Measurements from ENCODE around the gene CALY. TPM values are rescaled to one million over a fixed set of nuclear protein-coding genes. Genes with fewer than 3 reads are reported as not detected.

CALY gene
- total RNA-seq, 1 donor from 2014 or later: not detected

DNA sequence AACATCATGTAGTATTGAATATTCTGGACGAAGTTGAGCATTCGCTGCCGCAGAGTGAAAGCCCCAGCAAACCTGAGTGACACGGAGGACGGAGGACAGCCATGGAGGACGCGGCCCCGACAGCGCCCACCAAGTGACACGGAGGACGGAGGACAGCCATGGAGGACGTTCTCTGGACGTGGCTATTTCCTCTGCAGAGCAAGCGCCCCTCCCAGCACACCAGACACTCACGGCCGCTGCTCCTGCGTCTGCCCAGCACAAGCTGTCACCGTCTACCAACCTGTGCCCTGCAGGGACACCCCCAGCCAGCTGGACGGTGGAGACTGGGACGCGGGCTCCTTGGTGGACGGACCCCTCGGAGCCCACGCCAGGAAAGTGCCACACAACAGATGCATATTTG, 52.8 kb downstream of the CALY start:
- Histone ChIP-seq H3K27ac (replicated peaks) (no peak overlapping the region), H3K36me3 (peaks cover 97% of the 10 kb centered on the region), H3K4me1 (no peaks in the 10 kb centered on the region), H3K9me3 (replicated peaks) (no peaks in the 10 kb centered on the region), H3K4me3 (no peak overlapping the region), H3K27me3 (ENCODE audit: low read depth) (no peaks in the 10 kb centered on the region)
- TF ChIP-seq, protein P1, sequence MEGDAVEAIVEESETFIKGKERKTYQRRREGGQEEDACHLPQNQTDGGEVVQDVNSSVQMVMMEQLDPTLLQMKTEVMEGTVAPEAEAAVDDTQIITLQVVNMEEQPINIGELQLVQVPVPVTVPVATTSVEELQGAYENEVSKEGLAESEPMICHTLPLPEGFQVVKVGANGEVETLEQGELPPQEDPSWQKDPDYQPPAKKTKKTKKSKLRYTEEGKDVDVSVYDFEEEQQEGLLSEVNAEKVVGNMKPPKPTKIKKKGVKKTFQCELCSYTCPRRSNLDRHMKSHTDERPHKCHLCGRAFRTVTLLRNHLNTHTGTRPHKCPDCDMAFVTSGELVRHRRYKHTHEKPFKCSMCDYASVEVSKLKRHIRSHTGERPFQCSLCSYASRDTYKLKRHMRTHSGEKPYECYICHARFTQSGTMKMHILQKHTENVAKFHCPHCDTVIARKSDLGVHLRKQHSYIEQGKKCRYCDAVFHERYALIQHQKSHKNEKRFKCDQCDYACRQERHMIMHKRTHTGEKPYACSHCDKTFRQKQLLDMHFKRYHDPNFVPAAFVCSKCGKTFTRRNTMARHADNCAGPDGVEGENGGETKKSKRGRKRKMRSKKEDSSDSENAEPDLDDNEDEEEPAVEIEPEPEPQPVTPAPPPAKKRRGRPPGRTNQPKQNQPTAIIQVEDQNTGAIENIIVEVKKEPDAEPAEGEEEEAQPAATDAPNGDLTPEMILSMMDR (IDR thresholded peaks at IDR 0.05; ENCODE audit: borderline replicate concordance): no peak
- no peak for DNase-seq
- intact Hi-C loops (cut with micrococcal nuclease): no loop called here

DNA sequence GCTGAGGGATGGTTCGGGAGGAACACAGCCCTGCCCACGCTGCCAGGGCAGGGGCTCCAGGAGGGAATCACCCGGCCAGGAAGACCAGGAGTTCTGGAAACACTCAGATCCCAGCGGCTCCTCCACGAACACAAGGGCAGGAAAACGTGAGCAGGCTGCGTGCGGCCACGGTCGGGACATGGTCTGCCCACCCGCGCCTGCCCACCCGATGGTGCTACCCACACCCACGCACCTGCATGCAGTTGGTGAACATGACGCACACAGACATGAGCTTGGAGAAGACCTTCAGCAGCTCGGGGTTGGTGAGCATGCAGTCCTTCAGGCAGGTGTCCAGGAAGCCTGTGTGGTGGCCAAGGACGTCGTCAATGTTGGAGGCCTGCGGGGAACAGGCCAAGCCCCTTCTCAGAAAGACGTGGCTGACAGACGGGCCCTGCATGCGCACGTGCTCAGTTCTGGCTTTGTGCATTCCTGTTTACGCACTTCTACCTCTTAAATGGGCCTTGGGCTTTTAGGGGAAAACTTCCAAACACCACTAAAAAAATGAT, 53.8 kb downstream of the CALY start:
- no peak overlapping the region for H3K4me3 ChIP-seq
- no peaks in the 10 kb centered on the region for H3K9me3 ChIP-seq (replicated peaks)
- TF ChIP-seq, protein P1 (IDR thresholded peaks at IDR 0.05; ENCODE audit: borderline replicate concordance): no peak
- H3K36me3 ChIP-seq: peaks cover 89% of the 10 kb centered on the region
- H3K27ac ChIP-seq (replicated peaks): no peak overlapping the region
- intact Hi-C loops (cut with micrococcal nuclease): no loop called here
- DNase-seq: no peak
- no peaks in the 10 kb centered on the region for H3K4me1 ChIP-seq
- H3K27me3 ChIP-seq (ENCODE audit: low read depth): no peaks in the 10 kb centered on the region

DNA sequence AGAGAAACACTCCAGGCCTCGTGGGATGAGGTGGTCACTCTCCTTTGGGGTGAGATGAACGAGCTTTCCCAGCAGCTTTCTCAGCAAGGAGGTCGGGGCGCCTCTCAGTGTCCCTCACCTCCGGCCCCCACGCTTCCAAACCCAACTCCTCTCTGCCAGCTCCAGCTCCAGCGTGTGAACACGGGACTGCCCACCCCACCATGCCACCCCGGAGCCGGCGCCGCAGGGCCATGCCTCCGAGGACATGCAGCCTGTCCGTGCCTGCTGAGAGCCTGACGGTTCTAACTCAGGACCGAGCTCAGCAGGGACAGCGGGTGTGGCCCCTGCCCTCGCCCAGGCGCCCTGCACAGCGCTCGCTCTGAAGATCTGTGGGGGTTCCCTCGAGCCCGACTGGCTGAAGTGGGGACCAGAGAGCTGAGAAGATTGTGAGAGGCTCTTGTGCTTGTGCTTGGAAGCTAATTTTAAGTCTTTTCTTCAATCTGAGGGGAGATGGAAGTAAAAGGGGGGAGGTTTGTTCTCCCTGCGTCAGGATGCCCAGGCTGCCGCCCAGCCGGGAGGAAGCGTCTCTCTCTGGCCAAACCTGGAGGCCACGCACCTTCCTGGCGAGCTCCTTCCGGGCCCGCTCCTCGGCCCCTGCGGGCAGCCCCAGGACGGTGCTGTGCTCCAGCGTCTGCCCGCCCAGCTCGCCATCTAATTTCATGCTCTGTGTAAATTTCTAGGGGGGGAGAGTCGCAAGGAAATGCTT, 54.9 kb downstream of the CALY start:
- peaks cover 7% of the 10 kb centered on the region for H3K27me3 ChIP-seq (ENCODE audit: low read depth)
- H3K9me3 ChIP-seq (replicated peaks): no peaks in the 10 kb centered on the region
- no peak overlapping the region for H3K27ac ChIP-seq (replicated peaks)
- TF ChIP-seq, protein P1 (IDR thresholded peaks at IDR 0.05; ENCODE audit: borderline replicate concordance): no peak
- peaks cover 5% of the 10 kb centered on the region for H3K4me1 ChIP-seq
- intact Hi-C loops (cut with micrococcal nuclease): no loop called here
- no peak overlapping the region for H3K4me3 ChIP-seq
- peaks cover 79% of the 10 kb centered on the region for H3K36me3 ChIP-seq
- no peak for DNase-seq

DNA sequence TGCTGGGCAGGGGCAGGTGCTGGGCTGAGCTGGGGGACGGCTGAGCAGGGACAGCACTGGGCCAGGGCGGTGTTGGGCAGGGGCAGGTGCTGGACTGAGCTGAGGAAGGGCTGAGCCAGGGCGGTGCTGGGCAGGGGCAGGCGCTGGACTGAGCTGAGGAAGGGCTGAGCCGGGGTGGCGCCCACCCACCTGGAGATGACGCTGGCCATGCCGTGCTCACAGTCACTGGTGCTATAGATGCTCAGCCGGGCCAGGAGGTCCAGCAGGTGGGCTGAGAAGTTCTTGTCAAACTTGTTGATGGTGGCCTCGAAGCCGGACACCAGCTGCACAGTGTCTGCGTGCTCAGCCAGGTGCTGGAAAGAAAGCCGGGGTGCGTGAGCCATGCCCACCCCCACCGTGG, 55.6 kb downstream of the CALY start:
- TF ChIP-seq, protein P1 (IDR thresholded peaks at IDR 0.05; ENCODE audit: borderline replicate concordance): no peak
- H3K36me3 ChIP-seq: peaks cover 72% of the 10 kb centered on the region
- DNase-seq: no peak

DNA sequence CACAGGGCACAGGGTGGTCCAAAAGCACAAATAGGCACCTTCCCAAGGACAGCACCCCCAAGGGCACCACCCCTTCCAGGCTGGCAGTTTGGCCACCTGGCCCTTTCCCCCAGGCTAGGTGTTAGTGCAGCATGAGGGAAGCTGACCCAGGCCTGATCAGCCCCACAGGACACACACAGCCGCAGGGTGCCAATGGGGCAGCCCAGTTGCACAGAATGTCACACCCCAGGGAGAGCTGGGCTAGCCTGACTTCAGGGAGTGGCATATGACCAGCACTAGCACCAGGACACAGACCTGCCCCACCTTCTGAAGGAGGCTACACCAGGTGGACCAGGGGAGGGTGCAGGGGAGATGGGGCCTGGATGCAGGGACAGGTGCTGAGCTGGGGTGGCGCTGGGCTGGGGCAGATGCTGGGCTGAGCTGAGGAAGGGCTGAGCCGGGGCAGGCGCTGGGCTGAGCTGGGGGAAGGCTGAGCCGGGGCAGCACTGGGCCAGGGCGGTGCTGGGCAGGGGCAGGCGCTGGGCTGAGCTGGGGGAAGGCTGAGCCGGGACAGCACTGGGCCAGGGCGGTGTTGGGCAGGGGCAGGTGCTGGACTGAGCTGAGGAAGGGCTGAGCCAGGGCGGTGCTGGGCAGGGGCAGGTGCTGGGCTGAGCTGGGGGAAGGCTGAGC, 56.2 kb downstream of the CALY start:
- Histone ChIP-seq H3K36me3 (peaks cover 66% of the 10 kb centered on the region), H3K4me1 (peaks cover 14% of the 10 kb centered on the region), H3K9me3 (replicated peaks) (no peaks in the 10 kb centered on the region), H3K27ac (replicated peaks) (no peak overlapping the region), H3K4me3 (no peak overlapping the region), H3K27me3 (ENCODE audit: low read depth) (peaks cover 20% of the 10 kb centered on the region)
- TF ChIP-seq, protein P1 (IDR thresholded peaks at IDR 0.05; ENCODE audit: borderline replicate concordance): no peak
- intact Hi-C loops (cut with micrococcal nuclease): no loop called here
- no peak for DNase-seq

More for the DNA sequence above, 55.6 kb downstream of the CALY start:
- H3K27ac ChIP-seq (replicated peaks): no peak overlapping the region
- H3K27me3 ChIP-seq (ENCODE audit: low read depth): peaks cover 14% of the 10 kb centered on the region
- no peaks in the 10 kb centered on the region for H3K9me3 ChIP-seq (replicated peaks)
- intact Hi-C loops (cut with micrococcal nuclease): no loop called here
- H3K4me1 ChIP-seq: peaks cover 12% of the 10 kb centered on the region
- no peak overlapping the region for H3K4me3 ChIP-seq

Data from left ventricle myocardium inferior (tissue), 1 donor.